HEK293T (cell line): ENCODE results near the gene ARHGAP6.

Experiments used
- BHLHE40 ChIP-seq: fragments of 450-650 bp; IDR thresholded peaks from 2 replicates; pipeline ENCODE4 v1.6.1; 2016; ENCODE audit warnings: mild to moderate bottlenecking, moderate library complexity, borderline replicate concordance
- FOXA1 ChIP-seq: fragments of 450-650 bp; IDR thresholded peaks from 2 replicates; pipeline ENCODE4 v1.6.1; 2016; ENCODE audit warnings: mild to moderate bottlenecking
- FOXK2 ChIP-seq: fragments of 450-650 bp; IDR thresholded peaks from 2 replicates; pipeline ENCODE4 v1.6.1; 2016; ENCODE audit warnings: mild to moderate bottlenecking
- FOXM1 ChIP-seq: fragments of 450-650 bp; IDR thresholded peaks from 2 replicates; pipeline ENCODE4 v1.6.1; 2017; ENCODE audit warnings: mild to moderate bottlenecking, borderline replicate concordance
- L3MBTL2 ChIP-seq: fragments of 450-650 bp; conservative IDR thresholded peaks from 2 replicates; pipeline ENCODE4 v1.6.1; 2016; ENCODE audit warnings: mild to moderate bottlenecking
- LEF1 ChIP-seq: fragments of 450-650 bp; IDR thresholded peaks from 2 replicates; pipeline ENCODE4 v1.6.1; 2017; ENCODE audit warnings: mild to moderate bottlenecking, borderline replicate concordance
- SP1 ChIP-seq: fragments of 450-650 bp; IDR thresholded peaks from 2 replicates; pipeline ENCODE4 v1.6.1; 2017
- TARDBP ChIP-seq: fragments of 450-650 bp; IDR thresholded peaks from 2 replicates; pipeline ENCODE4 v1.6.1; 2016
- TF ChIP-seq, protein P1 (sequence below): fragments of 450-650 bp; IDR thresholded peaks from 2 replicates; pipeline ENCODE4 v1.6.1; 2016

- TF ChIP-seq FOXK2: no peak
- no peak for TF ChIP-seq FOXM1
- no peak for TF ChIP-seq SP1
- no peak for TF ChIP-seq FOXA1
- TF ChIP-seq, protein P1, sequence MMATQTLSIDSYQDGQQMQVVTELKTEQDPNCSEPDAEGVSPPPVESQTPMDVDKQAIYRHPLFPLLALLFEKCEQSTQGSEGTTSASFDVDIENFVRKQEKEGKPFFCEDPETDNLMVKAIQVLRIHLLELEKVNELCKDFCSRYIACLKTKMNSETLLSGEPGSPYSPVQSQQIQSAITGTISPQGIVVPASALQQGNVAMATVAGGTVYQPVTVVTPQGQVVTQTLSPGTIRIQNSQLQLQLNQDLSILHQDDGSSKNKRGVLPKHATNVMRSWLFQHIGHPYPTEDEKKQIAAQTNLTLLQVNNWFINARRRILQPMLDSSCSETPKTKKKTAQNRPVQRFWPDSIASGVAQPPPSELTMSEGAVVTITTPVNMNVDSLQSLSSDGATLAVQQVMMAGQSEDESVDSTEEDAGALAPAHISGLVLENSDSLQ: no peak
- TF ChIP-seq LEF1: no peak
- TF ChIP-seq TARDBP: no peak
- no peak for TF ChIP-seq L3MBTL2
- TF ChIP-seq BHLHE40: no peak
These were observed 284.3 kb downstream of the ARHGAP6 start for GRCh38 chrX:11381464-11381863.
